ENCODE data around the gene DEFB110.

The DEFB110 gene

GRCh38 chr6:50021894-50022293 is at the start of gene DEFB110:
Gene DEFB110, minus strand, starts transcription at chr6:50021994. Its CDS starts 59 bp downstream, at chr6:50021935.
- no peak for DNase-seq (ENCODE audit: low spot score)

DNA sequence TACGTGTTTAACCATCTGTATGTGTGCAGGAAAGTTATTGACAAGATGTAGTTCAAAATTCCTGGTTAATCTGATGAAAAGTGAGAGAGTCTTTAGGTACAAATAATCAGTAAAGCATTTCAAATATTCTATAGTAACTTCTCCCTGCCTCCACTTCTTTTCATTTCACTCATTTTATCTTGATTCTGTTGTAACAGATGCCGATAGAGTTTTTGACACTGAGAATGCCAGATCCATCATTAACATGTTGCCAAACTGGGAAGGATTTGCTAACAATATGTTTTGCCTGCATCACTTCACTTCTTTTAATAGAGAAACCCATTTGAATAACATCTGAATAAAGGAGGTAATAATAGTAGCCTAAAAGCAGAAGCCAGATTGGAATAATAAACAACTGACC is 48.3 kb upstream of the DEFB110 start:
- no peak for DNase-seq (ENCODE audit: low spot score)

DNA sequence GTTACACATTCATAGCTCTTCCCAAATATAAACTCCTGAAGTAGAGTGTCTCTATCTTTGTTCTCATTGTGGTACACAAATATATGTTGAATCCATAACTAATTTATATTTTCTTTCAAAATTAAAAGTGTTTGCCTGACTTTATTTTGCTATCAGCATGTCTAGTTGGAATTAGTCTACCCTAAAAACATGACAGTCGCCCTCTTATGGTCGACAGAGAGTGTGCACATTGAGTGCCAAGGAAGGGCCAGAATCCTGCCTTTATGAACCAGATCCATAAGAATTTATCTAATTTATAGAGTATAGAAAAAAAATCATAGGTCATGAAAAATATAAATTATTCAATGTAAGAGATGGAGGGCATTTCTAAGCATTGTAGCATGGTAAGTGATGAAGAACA is 40.3 kb upstream of the DEFB110 start:
- DNase-seq (ENCODE audit: low spot score), result no peak

GRCh38 chr6:50056242-50056641 is 34.4 kb upstream of the DEFB110 start:
- DNase-seq (ENCODE audit: low spot score), result no peak

DNA sequence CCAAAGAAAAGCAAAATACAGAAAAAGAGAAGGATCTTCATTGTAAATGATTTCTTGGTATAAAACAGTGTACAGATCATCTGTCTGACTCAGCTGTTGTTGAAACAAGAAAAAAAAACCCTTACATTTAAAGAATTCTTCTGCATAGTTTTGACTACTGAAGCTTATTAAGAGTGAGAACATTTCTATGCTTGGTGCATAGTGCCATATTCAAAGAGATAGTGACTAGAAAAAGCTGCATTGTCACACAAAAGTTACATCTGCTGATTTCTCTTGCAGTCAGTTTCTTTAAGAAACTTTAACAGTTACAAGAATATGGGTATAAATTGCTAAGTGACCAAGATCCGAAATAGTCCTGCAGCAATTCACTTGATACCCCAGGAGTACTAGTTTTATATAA is 28.0 kb upstream of the DEFB110 start, which contains the start of gene DEFB112:
Gene DEFB112 (minus strand): TSS at position 101 of the 400 bp plus-strand sequence. CDS start 60 bp downstream, at position 41.
- DNase-seq (ENCODE audit: low spot score), result no peak

- no peak for DNase-seq (ENCODE audit: low spot score)
Measured at GRCh38 chr6:50047026-50047425, 25.2 kb upstream of the DEFB110 start.

DNA sequence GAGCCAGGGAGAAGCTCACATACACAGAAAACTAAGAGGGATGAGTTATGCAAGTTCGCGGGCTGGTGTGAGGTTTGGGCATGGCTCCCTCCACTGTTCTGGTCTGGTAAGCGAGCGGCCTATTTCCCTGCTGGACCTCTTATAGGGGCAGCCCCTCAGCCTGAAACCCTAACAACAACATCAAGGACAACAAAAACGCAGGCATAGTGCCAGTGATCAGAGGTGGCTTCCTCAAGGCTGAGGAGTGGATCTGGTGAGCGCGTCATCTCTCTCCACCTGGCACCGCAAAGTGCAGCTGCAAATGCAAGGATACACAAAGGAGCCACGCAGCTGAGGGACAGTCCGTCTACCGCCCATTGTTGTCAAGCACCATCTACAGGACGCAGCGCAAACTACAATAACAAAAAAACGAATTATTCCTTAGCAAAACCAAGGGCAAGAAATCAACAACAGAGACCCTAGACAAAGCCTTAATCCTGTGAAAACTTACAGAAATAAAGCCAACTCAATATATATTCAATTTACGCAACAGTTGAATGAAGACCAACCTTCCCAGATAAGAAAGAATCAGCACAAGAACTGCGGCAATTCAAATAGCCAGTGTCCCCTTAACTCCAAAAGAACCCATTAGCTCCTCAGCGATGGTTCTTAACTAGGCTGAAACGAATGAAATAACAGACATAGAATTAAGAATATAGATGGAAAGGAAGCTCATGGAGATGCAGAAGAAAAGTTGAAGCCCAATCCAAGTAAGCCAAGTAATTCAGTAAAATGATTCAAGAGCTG is 9.2 kb upstream of the DEFB110 start:
- DNase-seq (ENCODE audit: low spot score), result peak; percentile 22

- DNase-seq (ENCODE audit: low spot score), result no peak
Measured at GRCh38 chr6:50030350-50030749, 8.6 kb upstream of the DEFB110 start.

GRCh38 chr6:50025258-50025657 is 3.5 kb upstream of the DEFB110 start:
- no peak for DNase-seq (ENCODE audit: low spot score)

DNA sequence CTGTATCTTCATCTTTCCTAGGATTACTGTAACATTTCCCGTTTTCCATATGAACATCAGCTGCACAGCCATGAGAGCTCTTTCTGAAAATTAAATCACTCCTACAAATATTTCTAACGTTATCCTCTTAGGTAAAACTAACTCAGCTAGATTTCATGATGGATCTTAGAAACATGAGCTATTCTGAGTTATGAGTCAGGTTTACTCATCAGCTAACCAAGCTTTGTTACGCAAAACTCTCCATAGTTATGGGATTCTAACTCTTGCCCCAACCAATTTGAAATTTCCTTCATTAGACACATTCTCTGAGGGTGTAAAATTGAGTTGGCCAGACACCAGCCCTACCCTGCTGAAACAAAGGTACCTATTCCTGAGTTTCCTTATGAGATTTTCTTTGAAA is 14.0 kb downstream of the DEFB110 start:
- DNase-seq (ENCODE audit: low spot score), result no peak

GRCh38 chr6:50003139-50003538 is 18.7 kb downstream of the DEFB110 start:
- no peak for DNase-seq (ENCODE audit: low spot score)

DNA sequence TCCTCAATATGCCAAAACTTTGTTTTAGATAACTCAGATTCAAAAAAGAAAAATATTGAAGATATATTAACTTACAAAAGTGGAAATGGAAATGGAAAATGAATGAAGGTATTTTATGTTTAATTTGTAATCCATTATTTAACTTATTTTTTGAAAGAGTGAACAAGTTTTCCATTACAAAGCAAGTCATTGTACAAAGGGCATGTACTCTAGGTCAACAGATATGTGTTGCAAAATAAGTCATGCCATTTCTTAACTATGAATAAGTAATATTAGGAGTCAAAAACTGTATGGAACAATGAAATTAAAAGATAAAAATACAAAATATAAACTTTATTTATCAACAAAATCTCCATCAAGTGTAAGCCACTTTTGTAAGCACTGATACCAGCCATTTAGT is 26.5 kb downstream of the DEFB110 start:
- DNase-seq (ENCODE audit: low spot score), result no peak

DNA sequence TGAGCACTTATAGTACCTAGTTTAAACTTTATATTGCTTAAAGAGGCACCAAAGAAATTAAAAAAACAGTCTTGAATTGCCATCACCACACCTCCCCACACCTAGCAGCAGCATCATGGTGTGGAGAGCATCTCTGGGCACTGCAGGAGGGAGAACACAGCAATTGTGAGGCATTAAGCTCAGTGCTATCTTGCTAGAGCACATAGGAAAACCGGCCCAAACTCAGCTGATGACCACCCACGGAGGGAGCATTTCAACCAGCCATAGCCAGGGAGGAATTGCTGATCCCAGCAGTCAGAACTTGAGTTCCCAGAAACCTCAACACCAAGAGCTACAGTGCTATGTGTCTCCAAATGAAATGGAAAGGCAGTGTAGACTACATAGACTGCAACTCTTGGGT is 32.9 kb downstream of the DEFB110 start:
- no peak for DNase-seq (ENCODE audit: low spot score)

DNA sequence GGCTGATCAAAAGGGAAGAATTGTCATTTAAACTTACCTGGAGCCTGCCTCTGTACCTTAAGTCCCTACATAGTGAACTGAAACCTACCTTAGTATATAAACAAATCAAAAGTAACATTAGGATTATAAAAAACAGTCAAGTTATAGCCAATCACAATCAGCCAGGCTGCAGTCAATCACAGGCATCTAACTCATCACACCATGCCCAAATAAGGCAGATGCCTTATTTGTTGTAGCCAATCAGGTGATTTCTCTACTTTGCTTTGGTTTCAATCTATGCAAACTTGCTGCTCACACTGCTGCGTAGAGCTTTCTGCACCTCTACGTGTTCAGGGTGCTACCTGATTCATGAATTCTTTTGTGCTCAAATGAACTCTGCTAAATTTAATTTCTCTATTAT is 34.0 kb downstream of the DEFB110 start:
- no peak for DNase-seq (ENCODE audit: low spot score)

DNA sequence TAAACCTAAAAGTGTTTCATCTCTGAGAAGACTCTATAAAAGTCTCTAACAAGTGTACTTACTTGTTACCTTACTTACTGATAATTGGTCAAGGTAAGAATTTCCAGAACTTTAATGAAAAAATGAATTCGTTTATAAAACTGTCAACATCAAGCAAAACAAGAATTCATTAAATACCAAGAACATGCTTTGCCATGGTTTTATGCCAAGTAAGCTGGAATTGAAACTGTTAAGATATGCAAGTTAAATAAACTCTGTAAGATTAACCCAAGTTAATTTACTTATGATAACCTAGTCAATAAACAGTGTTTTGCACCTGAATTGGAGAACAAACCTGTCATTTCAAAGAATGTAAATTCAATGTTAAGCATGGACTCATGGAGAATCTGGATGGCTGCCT is 35.2 kb downstream of the DEFB110 start:
- DNase-seq (ENCODE audit: low spot score), result no peak

GRCh38 chr6:49982046-49982445 is 39.7 kb downstream of the DEFB110 start:
- no peak for DNase-seq (ENCODE audit: low spot score)

DNA sequence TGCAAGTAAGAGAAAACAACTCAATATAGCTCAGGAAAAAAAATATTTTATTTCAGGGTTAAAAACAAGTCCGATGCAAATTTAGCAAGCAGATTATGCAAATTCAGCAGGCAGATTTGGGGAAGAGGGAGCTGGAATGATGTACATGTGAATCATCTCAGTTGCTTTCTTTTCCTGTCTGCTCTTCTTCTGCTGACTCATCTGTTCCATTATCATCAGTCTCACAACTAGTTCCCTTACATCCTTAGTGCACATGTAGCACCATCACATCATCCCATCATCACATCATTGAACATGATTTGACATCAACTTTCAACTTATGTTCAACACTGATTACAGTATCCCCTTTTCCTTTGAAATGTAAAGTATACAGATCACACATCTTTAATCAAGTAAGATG is 40.9 kb downstream of the DEFB110 start:
- DNase-seq (ENCODE audit: low spot score), result peak; percentile 1

- DNase-seq (ENCODE audit: low spot score), result peak; percentile 82
Measured at GRCh38 chr6:49979584-49979983, 42.2 kb downstream of the DEFB110 start.

DNA sequence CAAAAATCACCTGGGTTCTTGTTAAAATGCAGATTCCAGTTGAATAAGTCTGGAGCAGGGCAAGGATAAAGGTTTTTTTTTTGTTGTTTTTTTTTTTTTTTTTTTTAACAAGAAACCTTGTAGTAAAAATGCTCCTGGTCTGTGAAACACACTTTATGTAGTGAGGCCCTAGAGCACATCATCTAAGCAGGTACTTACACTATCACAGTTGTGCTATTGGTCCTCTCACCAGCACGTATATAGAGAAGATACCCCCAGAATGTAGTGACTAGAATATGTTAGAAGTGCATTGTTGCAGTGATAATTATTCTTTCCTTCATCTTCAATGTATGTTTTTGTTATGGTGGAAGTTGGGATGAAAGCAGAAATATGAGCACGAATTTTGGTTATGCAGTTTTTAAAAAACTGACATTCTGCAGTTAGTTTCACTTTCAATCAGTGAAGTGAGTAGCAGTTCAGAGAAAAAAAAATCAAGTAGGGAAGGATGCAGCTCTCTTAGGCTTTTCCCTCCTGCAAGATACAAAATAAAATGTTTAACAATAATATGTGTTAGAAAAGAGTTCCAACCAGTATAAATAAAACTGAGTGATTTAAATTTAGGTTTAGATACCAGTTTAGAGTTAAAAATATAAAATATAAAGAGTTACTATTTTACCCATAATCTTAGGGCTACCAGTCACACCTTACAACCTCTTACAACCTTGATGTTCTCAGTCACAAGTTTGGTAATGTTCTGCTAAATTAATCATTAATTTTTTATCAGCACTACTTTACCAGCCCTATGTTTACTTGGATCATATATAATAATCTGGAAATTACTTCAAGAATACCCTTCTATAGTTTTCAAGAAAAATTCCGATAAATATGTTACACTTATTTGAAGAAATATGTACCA is 43.2 kb downstream of the DEFB110 start:
- no peak for DNase-seq (ENCODE audit: low spot score)

GRCh38 chr6:49969605-49970004 is 52.2 kb downstream of the DEFB110 start, which contains the start of gene DEFB113:
Gene DEFB113, minus strand, starts transcription at chr6:49969625. Its CDS starts 0 bp downstream, at chr6:49969625.
- no peak for DNase-seq (ENCODE audit: low spot score)

Measured in SW480 (cell line).